Activated T-cell treated with anti-CD3 and anti-CD28 coated beads, Interleukin-2, amount 50 U/mL, for 1 hour (primary cell): ENCODE results near the gene GH1.
"Not testable (repeated sequence)": the region's sequence is repeated elsewhere in the genome, so short reads cannot be mapped to it uniquely, and the experiment has no call there.

Source experiments
- DNase-seq: peaks from one replicate; pipeline ENCODE4 v3.0.0-alpha.2; 2020

GH1 gene

DNA sequence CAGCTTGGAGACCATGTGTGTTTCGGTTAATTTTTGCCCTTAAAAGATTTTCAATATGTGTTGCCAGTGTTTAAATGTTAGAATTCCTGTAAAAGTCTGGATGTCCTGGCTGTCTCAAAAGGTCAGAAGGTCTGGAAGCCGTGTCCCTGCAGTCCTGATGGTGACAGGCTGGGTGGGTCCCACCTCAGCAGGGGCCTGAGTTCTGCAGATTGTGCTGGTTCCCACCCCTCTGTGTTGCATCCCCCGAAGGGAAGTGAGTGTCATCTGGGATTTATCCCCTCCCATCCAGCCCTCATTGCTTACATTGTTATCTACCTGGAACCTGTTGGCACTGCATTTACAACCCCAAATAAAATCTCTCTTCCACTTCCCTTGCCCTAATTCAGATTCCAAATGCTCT, 24.6 kb downstream of the GH1 start:
- not testable (repeated sequence) for DNase-seq

DNA sequence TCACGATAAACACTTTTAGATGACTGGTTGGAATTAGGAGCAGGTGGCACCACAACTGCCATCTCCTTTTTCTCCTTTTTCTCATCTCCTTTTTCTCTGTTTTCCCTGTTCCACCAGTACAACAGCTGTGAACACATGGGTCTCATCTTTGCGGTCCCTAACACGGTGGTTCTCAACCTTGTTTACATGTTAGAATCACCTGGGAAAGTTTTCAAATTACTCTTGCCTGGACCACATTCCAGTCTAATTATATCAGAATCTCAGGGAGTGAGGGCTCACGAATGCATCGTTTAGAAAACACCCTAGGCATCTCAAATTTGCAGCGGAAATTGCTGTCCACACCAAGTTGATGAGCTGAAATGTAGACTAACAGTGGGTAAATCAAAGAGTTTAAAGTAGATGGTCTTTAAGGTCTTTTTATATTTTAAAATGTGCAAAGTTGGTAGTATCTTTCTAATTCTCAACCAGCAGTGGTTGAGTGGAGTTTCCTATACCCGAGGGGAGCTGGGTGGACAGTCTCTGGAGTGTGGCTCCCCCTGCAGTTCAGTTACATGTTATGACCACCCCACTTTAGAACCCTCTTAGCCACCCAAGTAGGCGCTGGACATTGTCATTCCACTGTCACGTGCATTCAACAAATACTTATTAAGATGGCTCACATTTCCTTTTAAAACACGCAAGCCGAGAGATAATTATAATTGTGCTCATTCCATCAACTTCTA, 26.2 kb downstream of the GH1 start:
- DNase-seq: not testable (repeated sequence)

DNA sequence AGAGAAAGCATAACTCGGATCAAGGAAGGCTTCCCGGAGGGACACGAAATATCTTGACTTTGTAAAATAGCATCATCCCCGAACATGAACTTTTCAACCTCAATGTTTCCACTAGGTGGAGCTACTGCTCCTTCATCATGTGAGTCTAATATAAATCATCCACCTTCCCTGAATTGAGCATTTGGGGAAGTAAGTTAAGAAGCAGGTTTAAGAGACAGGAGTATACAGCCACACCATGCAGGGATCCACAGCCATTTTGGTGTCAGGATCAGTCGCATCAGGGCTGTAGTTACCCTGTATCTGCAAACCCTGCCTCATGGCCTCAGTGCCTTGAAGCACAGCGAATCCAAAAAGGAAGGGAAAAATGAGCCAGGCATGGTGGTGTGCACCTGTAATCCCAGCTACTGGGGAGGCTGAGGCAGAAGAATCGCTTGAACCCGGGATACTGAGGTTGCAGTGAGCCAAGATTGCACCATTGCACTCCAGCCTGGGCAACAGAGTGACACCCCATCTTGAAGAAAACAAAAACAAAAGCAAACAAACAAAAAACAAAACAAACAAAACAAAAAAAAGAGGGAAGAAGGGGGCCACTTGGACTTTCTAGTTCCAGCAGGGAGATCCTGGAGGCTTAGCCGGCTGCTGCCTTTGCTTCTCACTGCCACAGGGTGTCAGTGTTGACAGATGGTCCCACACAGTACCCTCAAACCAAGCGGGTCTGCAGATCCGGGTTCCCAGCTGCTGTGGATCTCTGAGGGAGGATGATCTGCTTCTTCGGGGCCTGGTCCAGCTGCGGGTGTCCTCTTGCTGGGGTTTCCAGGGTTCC, 29.4 kb downstream of the GH1 start:
- not testable (repeated sequence) for DNase-seq

DNA sequence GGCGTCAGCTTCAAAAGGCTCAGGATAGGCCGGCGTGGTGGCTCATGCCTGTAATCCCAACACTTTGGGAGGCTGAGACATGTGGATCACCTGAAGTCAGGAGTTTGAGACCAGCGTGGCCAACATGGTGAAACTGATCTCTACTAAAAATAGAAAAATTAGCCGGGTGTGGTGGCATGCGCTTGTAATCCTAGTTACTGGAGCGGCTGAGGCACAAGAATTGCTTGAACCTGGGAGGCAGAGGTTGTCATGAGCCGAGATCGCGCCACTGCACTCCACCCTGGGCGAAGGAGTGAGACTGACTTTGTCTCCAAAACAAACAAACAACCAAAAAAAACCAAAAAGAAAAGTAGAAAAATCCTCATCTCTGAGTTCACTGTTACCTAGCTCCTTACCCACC, 33.5 kb downstream of the GH1 start:
- not testable (repeated sequence) for DNase-seq

DNA sequence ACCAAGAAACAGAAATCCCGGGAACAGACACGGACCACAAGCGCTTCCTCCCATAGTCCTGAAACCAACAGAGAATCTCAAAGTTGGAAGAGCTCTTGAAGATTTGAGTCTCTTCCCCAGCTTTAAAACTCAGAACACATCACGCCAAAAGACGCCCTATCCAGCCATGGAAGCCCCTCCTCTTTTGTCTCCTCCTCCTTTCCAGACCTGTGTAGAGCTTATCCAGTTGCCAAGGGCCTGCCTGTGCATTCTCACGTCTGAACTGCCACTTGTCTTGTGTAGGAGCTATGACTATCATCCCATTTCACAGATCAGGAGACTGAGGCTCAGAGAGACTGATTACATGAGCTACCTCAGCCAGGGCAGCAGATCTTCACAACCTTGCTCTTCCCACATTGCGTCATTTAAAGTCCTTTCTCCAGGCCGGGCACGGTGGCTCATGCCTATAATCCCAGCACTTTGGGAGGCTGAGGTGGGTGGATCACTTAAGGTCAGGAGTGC, 36.0 kb downstream of the GH1 start:
- not testable (repeated sequence) for DNase-seq

DNA sequence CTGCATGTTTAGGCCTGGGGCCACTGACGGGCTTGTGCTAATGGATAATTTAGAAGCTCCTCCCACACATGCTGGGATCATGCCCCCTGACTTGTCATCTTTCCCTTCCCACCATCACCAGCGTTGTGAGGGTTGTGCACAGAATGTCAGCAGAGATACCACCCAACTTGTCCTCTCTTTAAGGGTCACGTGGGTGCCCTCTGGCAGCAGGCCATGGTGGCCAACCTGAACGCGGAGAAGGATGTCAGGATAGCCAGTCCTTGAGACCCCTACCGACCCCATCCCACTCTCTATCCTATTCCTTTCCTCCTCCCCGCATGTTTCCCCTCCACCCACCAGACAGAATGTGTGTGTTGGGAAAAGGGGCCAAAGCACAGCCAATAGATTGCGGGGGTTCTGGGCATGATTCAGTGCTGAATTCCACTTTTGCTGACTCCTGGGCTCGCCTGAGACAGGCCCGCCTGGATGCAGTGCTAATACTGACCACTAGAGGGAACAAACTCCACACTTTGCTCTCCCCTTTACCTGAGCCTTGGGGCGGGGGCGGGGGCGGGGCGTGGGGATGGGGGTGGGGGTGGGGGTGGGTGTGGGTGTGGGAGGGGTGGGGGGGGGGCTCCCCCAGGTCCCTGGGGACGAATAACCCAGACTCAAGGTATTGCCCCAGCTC, 36.6 kb downstream of the GH1 start, which contains the start of gene GH2:
Gene GH2, minus strand, starts transcription at position 10 of the 667 bp plus-strand sequence. CDS start 143 bp downstream, outside the sequence.
- DNase-seq: peak; percentile 54

DNA sequence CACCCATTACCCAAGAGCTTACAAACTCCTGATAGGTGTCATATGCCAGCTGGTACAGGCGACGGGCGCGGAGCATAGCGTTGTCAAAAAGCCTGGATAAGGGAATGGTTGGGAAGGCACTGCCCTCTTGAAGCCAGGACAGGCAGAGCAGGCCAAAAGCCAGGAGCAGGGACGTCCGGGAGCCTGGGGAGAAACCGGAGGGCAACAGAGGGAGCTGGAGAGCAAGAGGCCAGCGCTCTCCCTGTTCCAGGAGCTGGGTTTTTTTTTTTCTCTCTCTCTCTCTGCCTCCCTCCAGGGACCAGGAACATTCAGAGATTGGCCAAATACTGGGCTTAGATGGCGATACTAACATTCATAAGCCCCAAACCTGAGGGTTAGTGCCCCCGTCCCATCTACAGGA, 37.3 kb downstream of the GH1 start:
- not testable (repeated sequence) for DNase-seq

DNA sequence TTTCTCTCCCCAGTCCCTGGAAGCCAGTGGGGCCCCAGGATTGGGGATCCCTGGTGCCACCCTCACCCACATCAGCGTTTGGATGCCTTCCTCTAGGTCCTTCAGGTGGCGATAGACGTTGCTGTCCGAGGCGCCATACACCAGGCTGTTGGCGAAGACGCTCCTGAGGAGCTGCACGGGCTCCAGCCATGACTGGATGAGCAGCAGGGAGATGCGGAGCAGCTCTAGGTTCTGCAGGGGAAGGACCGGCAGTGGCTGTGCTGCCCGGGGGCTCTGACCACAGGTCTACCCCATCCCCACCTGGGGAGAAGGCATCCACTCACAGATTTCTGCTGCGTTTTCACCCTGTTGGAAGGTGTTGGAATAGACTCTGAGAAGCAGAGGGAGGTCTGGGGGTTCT, 37.9 kb downstream of the GH1 start:
- DNase-seq: no peak

DNA sequence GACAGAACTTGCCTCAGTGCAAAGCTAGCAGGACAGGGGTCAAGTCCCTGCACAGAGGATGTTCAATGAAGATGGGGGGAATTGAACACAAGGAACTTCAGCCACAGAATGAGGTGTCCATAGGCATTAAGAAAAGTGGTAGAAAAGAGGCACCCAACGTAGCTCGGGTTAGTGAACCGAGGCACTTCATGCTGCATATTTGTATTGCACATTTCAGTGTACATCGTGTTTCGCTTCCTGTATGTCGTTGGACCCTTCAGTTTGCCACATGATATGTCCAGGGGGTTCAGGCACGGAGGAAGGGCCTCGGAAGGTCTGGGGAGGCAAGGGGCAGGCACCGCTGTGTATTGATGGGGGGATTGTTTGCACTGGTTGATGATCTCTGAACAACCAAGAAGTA, 40.2 kb downstream of the GH1 start:
- DNase-seq: not testable (repeated sequence)

DNA sequence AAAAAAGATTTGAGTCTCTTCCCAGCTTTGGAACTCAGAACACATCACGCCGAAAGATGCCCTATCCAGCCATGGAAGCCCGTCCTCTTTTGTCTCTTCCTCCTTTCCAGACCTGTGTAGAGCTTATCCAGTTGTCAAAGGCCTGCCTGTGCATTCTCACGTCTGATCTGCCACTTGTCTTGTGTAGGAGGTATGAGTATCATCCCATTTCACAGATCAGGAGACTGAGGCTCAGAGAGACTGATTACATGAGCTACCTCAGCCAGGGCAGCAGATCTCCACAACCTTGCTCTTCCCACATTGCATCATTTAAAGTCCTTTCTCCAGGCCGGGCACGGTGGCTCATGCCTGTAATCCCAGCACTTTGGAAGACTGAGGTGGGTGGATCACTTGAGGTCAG, 43.9 kb downstream of the GH1 start:
- not testable (repeated sequence) for DNase-seq

DNA sequence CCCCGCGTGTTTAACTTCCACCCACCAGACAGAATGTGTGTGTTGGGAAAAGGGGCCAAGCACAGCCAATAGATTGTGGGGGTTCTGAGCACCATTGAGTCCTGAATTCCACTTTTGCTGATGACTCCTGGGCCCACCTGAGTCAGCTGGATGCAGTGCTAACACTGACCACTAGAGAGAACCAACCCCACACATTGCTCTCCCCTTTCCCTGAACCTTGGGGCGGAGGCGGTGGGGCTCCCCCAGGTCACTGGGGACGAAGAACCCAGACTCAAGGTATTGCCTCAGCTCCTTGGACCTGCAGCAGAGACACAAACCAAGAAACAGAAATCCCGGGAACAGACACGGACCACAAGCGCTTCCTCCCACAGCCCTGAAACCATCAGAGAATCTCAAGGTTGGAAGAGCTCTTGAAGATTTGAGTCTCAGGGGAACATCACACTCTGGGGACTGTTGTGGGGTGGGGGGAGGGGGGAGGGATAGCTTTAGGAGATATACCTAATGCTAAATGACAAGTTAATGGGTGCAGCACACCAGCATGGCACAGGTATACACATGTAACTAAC, 44.5 kb downstream of the GH1 start:
- DNase-seq: not testable (repeated sequence)

DNA sequence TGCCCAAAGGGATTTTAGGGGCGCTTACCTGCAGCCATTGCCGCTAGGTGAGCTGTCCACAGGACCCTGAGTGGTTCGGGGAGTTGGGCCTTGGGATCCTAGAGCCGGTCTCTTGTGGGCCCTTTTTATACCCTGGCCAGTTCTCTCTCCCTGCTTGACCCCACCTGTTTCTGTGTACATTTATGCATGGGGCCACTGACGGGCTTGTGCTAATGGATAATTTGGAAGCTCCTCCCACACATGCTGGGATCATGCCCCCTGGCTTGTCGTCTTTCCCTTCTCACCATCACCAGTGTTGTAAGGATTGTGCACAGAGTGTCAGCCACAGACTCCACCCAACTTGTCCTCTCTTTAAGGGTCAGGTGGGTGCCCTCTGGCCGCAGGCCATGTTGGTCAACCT, 45.1 kb downstream of the GH1 start, which contains the start of gene CSH2:
Gene CSH2, minus strand, starts transcription at position 101 of the 400 bp plus-strand sequence. Its CDS starts 63 bp downstream, at position 38.
- not testable (repeated sequence) for DNase-seq

DNA sequence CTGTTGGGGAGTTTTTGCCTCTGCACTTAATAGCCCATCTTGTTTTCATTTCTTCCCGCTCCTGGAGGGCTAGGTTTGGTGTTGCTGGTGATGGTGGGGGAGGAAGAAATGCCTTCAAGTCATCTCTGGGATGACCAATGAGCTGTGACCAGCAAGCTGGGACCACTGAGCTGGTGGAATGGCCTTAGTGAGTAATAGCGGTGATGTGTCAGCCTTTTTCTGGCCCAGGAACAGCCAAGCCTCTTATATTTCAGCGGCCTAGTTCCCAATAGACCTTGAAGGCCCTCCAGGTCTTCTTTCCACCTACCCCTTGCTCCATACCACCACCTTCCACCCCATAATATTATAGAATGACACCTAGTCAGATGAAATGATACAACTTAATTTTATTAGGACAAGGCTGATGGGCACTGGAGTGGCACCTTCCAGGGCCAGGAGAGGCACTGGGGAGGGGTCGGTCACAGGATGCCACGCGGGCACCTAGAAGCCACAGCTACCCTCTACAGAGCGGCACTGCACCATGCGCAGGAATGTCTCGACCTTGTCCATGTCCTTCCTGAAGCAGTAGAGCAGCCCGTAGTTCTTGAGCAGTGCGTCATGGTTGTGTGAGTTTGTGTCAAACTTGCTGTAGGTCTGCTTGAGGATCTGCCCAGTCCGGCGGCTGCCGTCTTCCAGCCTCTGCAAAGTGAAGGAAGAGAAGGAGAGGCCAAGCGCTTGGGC, 46.8 kb downstream of the GH1 start:
- not testable (repeated sequence) for DNase-seq

DNA sequence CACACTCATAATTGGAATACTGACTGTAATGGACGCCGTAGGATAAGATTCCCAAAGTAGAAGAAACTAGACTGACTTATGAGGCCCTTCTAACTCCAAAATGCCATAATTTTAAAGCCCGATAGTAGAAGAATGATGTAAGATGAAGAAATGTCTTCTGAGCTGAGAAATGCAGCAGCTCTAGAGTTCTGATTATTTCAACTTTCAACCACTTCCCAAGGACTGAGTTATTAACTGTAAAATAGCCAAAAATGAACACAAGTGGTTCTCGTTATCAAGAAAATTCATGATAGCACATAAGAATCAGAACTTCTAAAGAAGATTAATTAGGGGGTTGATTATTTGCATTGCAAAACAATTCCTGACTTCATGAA, 48.4 kb downstream of the GH1 start:
- not testable (repeated sequence) for DNase-seq

DNA sequence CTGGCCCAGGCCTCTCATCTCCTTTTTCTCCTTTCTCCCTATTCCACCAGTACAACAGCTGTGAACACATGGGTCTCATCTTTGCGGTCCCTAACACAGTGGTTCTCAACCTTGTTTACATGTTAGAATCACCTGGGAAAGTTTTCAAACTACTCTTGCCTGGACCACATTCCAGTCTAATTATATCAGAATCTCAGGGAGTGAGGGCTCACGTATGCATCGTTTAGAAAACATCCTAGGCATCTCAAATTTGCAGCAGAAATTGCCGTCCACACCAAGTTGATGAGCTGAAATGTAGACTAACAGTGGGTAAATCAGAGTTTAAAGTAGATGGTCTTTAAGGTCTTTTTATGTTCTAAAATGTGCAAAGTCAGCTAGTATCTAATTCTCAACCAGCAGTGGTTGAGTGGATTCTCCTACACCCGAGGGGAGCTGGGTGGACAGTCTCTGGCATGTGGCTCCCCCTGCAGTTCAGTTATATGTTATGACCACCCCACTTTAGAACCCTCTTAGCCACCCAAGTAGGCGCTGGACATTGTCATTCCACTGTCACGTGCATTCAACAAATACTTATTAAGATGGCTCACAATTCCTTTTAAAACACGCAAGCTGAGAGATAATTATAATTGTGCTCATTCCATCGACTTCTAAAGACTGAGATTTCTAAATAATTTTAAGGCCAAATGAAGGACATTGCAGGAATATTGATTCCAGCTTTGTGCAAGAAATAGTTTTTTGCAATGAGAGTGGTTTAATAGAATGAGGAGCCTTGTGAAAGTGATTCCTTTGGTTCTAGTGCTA, 48.9 kb downstream of the GH1 start:
- not testable (repeated sequence) for DNase-seq
